H9 (cell line): ENCODE results near the gene TFEB. TPM values are rescaled to one million over a fixed set of nuclear protein-coding genes. Genes with fewer than 3 reads are reported as not detected.

Source experiments
- DNase-seq: peaks from one replicate; pipeline ENCODE4 v3.0.0-alpha.2; 2017
- H2AFZ ChIP-seq: one replicate; pipeline ENCODE4 v1.6.1; 2013; ENCODE audit warnings: mild to moderate bottlenecking, low read length, control low read depth, moderate library complexity
- H2AK5ac ChIP-seq: 2 replicates; pipeline ENCODE4 v1.6.1; 2013; ENCODE audit warnings: low read length, control low read depth, mixed read lengths; ENCODE audit not compliant: insufficient read length
- H2BK120ac ChIP-seq: one replicate; pipeline ENCODE4 v1.6.1; 2013; ENCODE audit warnings: low read depth, mild to moderate bottlenecking, low read length, control low read depth, inconsistent platforms; ENCODE audit not compliant: poor library complexity, severe bottlenecking
- H2BK12ac ChIP-seq: 2 replicates; pipeline ENCODE4 v1.6.1; 2013; ENCODE audit warnings: low read length, control low read depth, mixed read lengths, low read depth; ENCODE audit not compliant: insufficient read length
- H2BK15ac ChIP-seq: 2 replicates; pipeline ENCODE4 v1.6.1; 2013; ENCODE audit warnings: low read depth, low read length, control low read depth
- H2BK20ac ChIP-seq: one replicate; pipeline ENCODE4 v1.6.1; 2013; ENCODE audit warnings: low read depth, mild to moderate bottlenecking, low read length, control low read depth, inconsistent platforms; ENCODE audit not compliant: poor library complexity, severe bottlenecking
- H2BK5ac ChIP-seq: 2 replicates; pipeline ENCODE4 v1.6.1; 2013; ENCODE audit warnings: low read length, control low read depth, mixed read lengths; ENCODE audit not compliant: insufficient read length
- H3K14ac ChIP-seq: 2 replicates; pipeline ENCODE4 v1.6.1; 2013; ENCODE audit warnings: low read length, control low read depth; ENCODE audit not compliant: insufficient read depth
- H3K18ac ChIP-seq: 2 replicates; pipeline ENCODE4 v1.6.1; 2013; ENCODE audit warnings: low read depth, mild to moderate bottlenecking, mixed read lengths, low read length, control low read depth; ENCODE audit not compliant: insufficient read length
- H3K23ac ChIP-seq: 2 replicates; pipeline ENCODE4 v1.6.1; 2013; ENCODE audit warnings: low read length, control low read depth, mixed read lengths, low read depth; ENCODE audit not compliant: insufficient read length
- H3K23me2 ChIP-seq: 2 replicates; pipeline ENCODE4 v1.6.1; 2013; ENCODE audit warnings: low read depth, mild to moderate bottlenecking, mixed read lengths, low read length, control low read depth; ENCODE audit not compliant: insufficient read length, poor library complexity, severe bottlenecking
- H3K27ac ChIP-seq: 2 replicates; pipeline ENCODE4 v1.5.1; 2013; ENCODE audit warnings: low read length, control low read depth, mixed read lengths, low read depth; ENCODE audit not compliant: insufficient read length
- H3K27me3 ChIP-seq: 2 replicates; pipeline ENCODE4 v1.6.1; 2013; ENCODE audit warnings: low read length, control low read depth, inconsistent platforms; ENCODE audit not compliant: insufficient read depth
- H3K4ac ChIP-seq: 2 replicates; pipeline ENCODE4 v1.6.1; 2013; ENCODE audit warnings: low read depth, mild to moderate bottlenecking, control low read depth, inconsistent platforms, low read length, moderate library complexity
- H3K4me1 ChIP-seq: 2 replicates; pipeline ENCODE4 v1.6.1; 2013; ENCODE audit warnings: low read length, control low read depth, inconsistent platforms; ENCODE audit not compliant: insufficient read depth
- H3K4me2 ChIP-seq: 2 replicates; pipeline ENCODE4 v1.6.1; 2013; ENCODE audit warnings: low read length, control low read depth, mixed read lengths; ENCODE audit not compliant: insufficient read length, insufficient read depth
- H3K56ac ChIP-seq: 2 replicates; pipeline ENCODE4 v1.6.1; 2013; ENCODE audit warnings: low read depth, mild to moderate bottlenecking, mixed read lengths, low read length, control low read depth; ENCODE audit not compliant: insufficient read length
- H3K79me1 ChIP-seq: 2 replicates; pipeline ENCODE4 v1.6.1; 2013; ENCODE audit warnings: low read depth, mild to moderate bottlenecking, moderate library complexity, low read length, control low read depth, inconsistent platforms; ENCODE audit not compliant: insufficient read depth, poor library complexity, severe bottlenecking
- H3K79me2 ChIP-seq: 2 replicates; pipeline ENCODE4 v1.6.1; 2013; ENCODE audit warnings: low read length, control low read depth, inconsistent platforms; ENCODE audit not compliant: insufficient read depth
- H3K9ac ChIP-seq: 2 replicates; pipeline ENCODE4 v1.6.1; 2013; ENCODE audit warnings: low read length, control low read depth, mixed read lengths; ENCODE audit not compliant: insufficient read length; ENCODE audit errors: extremely low read depth
- H3K9me3 ChIP-seq: one replicate; pipeline ENCODE4 v1.6.1; 2013; ENCODE audit warnings: low read depth, low read length, inconsistent platforms; ENCODE audit not compliant: control insufficient read depth
- H3T11ph ChIP-seq: one replicate; pipeline ENCODE4 v1.6.1; 2013; ENCODE audit warnings: mild to moderate bottlenecking, low read length, control low read depth, inconsistent platforms
- H4K20me1 ChIP-seq: one replicate; pipeline ENCODE4 v1.6.1; 2013; ENCODE audit not compliant: control insufficient read depth, insufficient read length, insufficient read depth
- H4K5ac ChIP-seq: 2 replicates; pipeline ENCODE4 v1.6.1; 2013; ENCODE audit warnings: low read depth, mild to moderate bottlenecking, mixed read lengths, low read length, control low read depth; ENCODE audit not compliant: insufficient read length
- H4K8ac ChIP-seq: replicated peaks from 2 replicates; pipeline ENCODE4 v1.6.1; 2013; ENCODE audit warnings: low read length, control low read depth, mixed read lengths, low read depth; ENCODE audit not compliant: insufficient read length
- H4K91ac ChIP-seq: 2 replicates; pipeline ENCODE4 v1.6.1; 2013; ENCODE audit warnings: low read depth, mild to moderate bottlenecking, moderate library complexity, mixed read lengths, low read length, control low read depth; ENCODE audit not compliant: insufficient read length
- H3K27ac Mint-ChIP-seq, 3 experiments: 2 replicates in 2 of 3; 3 replicates in 1 of 3; pipeline ENCODE4 v1.8.0; 2020 to 2021; ENCODE audit warnings: mixed read lengths in 3 of 3, mild to moderate bottlenecking in 1 of 3, moderate library complexity in 1 of 3
- H3K27me3 Mint-ChIP-seq: 2 replicates; pipeline ENCODE4 v1.8.0; 2021; ENCODE audit warnings: low read depth, mild to moderate bottlenecking, moderate library complexity, mixed read lengths
- H3K36me3 Mint-ChIP-seq, 3 experiments: 2 replicates in 2 of 3; 3 replicates in 1 of 3; pipeline ENCODE4 v1.8.0; 2020 to 2021; ENCODE audit warnings: low read depth in 3 of 3, mixed read lengths in 3 of 3; ENCODE audit not compliant: insufficient read depth in 1 of 3
- H3K4me1 Mint-ChIP-seq, 2 experiments: 2 replicates each; pipeline ENCODE4 v1.8.0; 2020; ENCODE audit warnings: mixed read lengths in 2 of 2
- H3K4me3 Mint-ChIP-seq, 2 experiments: 2 replicates in 1 of 2; 3 replicates in 1 of 2; pipeline ENCODE4 v1.8.0; 2020 to 2021; ENCODE audit warnings: mild to moderate bottlenecking in 2 of 2, mixed read lengths in 2 of 2, moderate library complexity in 1 of 2
- H3K9me3 Mint-ChIP-seq, 2 experiments: 2 replicates in 1 of 2; 3 replicates in 1 of 2; pipeline ENCODE4 v1.8.0; 2020; ENCODE audit warnings: mild to moderate bottlenecking in 2 of 2, mixed read lengths in 2 of 2, moderate library complexity in 1 of 2
- WGBS: extraction: QIAGEN DNeasy Blood & Tissue Kit; methylation state at CpG from one replicate; pipeline ENCODE4 v1.1.7; 2013; ENCODE audit warnings: missing lambda C conversion rate, low lambda C conversion rate, mixed read lengths; ENCODE audit not compliant: insufficient read length; ENCODE audit errors: extremely low coverage; 5-methylcytosine and 5-hydroxymethylcytosine counted together
- total RNA-seq: library from RNA; stranded (reverse); gene quantifications from 2 replicates; pipeline ENCODE4 v1.2.1, GENCODE V29; 2021
- TF ChIP-seq, protein P1 (sequence below): fragments of 200-600 bp; sonication (generic); conservative IDR thresholded peaks from 3 replicates; pipeline ENCODE4 v1.8.0; 2021; ENCODE audit warnings: antibody characterized with exemption, mild to moderate bottlenecking

The TFEB gene
- total RNA-seq, 1 experiment from 2014 or later: 1.2 TPM

- Histone ChIP-seq H4K8ac (no peak overlapping the region), H2AFZ (no peak overlapping the region), H2BK15ac (no peak overlapping the region), H4K5ac (no peak overlapping the region), H3K4me2 (peak overlapping the region; percentile 55), H2AK5ac (no peak overlapping the region), H3K27me3 (no peaks in the 10 kb centered on the region), H3K23ac (no peak overlapping the region), H3K23me2 (peaks cover 12% of the 10 kb centered on the region), H3K9me3 (no peaks in the 10 kb centered on the region), H3K18ac (no peak overlapping the region), H4K91ac (no peak overlapping the region), H3K79me2 (no peaks in the 10 kb centered on the region), H3K9ac (no peak overlapping the region), H2BK5ac (no peak overlapping the region), H2BK12ac (no peak overlapping the region), H3K27ac (no peak overlapping the region), H3K56ac (no peak overlapping the region), H3K14ac (no peak overlapping the region), H3T11ph (no peak overlapping the region), H3K4ac (no peak overlapping the region), H2BK120ac (no peak overlapping the region), H2BK20ac (no peak overlapping the region), H3K4me1 (peaks cover 11% of the 10 kb centered on the region; the same call in 1 of the 2 replicates), H3K79me1 (no peaks in the 10 kb centered on the region), H4K20me1 (no peaks in the 10 kb centered on the region)
- no peaks in the 10 kb centered on the region for H3K36me3 Mint-ChIP-seq
- peaks cover 29% of the 10 kb centered on the region for H3K27me3 Mint-ChIP-seq
- peak; percentile 88 for DNase-seq
- WGBS: no CpG with 5 or more reads among the region's 73 CpGs
- H3K9me3 Mint-ChIP-seq: no peaks in the 10 kb centered on the region; a peak in 1 of 5 replicates
- peaks cover 45 to 47% of the 10 kb centered on the region in 2 experiments for H3K4me1 Mint-ChIP-seq
- TF ChIP-seq, protein P1, sequence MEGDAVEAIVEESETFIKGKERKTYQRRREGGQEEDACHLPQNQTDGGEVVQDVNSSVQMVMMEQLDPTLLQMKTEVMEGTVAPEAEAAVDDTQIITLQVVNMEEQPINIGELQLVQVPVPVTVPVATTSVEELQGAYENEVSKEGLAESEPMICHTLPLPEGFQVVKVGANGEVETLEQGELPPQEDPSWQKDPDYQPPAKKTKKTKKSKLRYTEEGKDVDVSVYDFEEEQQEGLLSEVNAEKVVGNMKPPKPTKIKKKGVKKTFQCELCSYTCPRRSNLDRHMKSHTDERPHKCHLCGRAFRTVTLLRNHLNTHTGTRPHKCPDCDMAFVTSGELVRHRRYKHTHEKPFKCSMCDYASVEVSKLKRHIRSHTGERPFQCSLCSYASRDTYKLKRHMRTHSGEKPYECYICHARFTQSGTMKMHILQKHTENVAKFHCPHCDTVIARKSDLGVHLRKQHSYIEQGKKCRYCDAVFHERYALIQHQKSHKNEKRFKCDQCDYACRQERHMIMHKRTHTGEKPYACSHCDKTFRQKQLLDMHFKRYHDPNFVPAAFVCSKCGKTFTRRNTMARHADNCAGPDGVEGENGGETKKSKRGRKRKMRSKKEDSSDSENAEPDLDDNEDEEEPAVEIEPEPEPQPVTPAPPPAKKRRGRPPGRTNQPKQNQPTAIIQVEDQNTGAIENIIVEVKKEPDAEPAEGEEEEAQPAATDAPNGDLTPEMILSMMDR: no peak
- H3K27ac Mint-ChIP-seq: no peak overlapping the region
- peak overlapping the region; percentile 72 to 93 for H3K4me3 Mint-ChIP-seq
These were observed 1.4 kb downstream of the TFEB start for GRCh38 chr6:41733707-41734665.
